HG03378 (cell line): Measurements from ENCODE around the gene RBM5.
"Not testable (repeated sequence)": the region's sequence is repeated elsewhere in the genome, so short reads cannot be mapped to it uniquely, and the experiment has no call there.

Experiments
- ATAC-seq: cut with Tn5 transposase; IDR thresholded peaks from one replicate; pipeline ENCODE4 v1.9.1; 2021; ENCODE audit warnings: mild to moderate bottlenecking, moderate library complexity; ENCODE audit not compliant: unreplicated experiment

The RBM5 gene

GRCh38 chr3:50088725-50089608 is at the start of gene RBM5:
Gene RBM5 (plus strand): TSS chr3:50088919. CDS start chr3:50090435, 1,516 bp downstream.
- peak; percentile 95 for ATAC-seq

- ATAC-seq = no peak
These were observed 43.7 kb upstream of the RBM5 start for GRCh38 chr3:50044976-50045375.

GRCh38 chr3:50047426-50047825 is 41.3 kb upstream of the RBM5 start:
- no peak for ATAC-seq

- ATAC-seq = no peak
These were observed 38.4 kb upstream of the RBM5 start for GRCh38 chr3:50050361-50050760.

- no peak for ATAC-seq
These were observed 31.0 kb upstream of the RBM5 start for GRCh38 chr3:50057756-50058155.

GRCh38 chr3:50068134-50068533 is 20.6 kb upstream of the RBM5 start:
- ATAC-seq = no peak

- ATAC-seq = no peak
These were observed 10.6 kb upstream of the RBM5 start for GRCh38 chr3:50078091-50078490.

GRCh38 chr3:50078622-50079021 is 10.1 kb upstream of the RBM5 start:
- no peak for ATAC-seq

- not testable (repeated sequence) for ATAC-seq
These were observed 3.8 kb upstream of the RBM5 start for GRCh38 chr3:50084951-50085350.

GRCh38 chr3:50089609-50089945 is 858 bp downstream of the RBM5 start:
- no peak for ATAC-seq

- ATAC-seq = no peak
These were observed 2.3 kb downstream of the RBM5 start for GRCh38 chr3:50090984-50091383.

- ATAC-seq = no peak
These were observed 6.8 kb downstream of the RBM5 start for GRCh38 chr3:50095352-50095998.

GRCh38 chr3:50100386-50100785 is 11.7 kb downstream of the RBM5 start:
- no peak for ATAC-seq

- ATAC-seq = no peak
These were observed 12.5 kb downstream of the RBM5 start for GRCh38 chr3:50100956-50101845.

GRCh38 chr3:50102558-50102957 is 13.8 kb downstream of the RBM5 start:
- ATAC-seq = no peak

GRCh38 chr3:50111757-50112156 is 23.0 kb downstream of the RBM5 start:
- no peak for ATAC-seq

GRCh38 chr3:50112462-50112861 is 23.7 kb downstream of the RBM5 start:
- no peak for ATAC-seq

GRCh38 chr3:50117120-50117519 is 28.4 kb downstream of the RBM5 start:
- ATAC-seq = no peak

GRCh38 chr3:50118237-50118636 is 29.5 kb downstream of the RBM5 start:
- ATAC-seq = no peak

- no peak for ATAC-seq
These were observed 31.1 kb downstream of the RBM5 start for GRCh38 chr3:50119786-50120185.

GRCh38 chr3:50120364-50121071 is 31.8 kb downstream of the RBM5 start:
- no peak for ATAC-seq
